ENCODE data around the gene NPEPPS.

NPEPPS gene

DNA sequence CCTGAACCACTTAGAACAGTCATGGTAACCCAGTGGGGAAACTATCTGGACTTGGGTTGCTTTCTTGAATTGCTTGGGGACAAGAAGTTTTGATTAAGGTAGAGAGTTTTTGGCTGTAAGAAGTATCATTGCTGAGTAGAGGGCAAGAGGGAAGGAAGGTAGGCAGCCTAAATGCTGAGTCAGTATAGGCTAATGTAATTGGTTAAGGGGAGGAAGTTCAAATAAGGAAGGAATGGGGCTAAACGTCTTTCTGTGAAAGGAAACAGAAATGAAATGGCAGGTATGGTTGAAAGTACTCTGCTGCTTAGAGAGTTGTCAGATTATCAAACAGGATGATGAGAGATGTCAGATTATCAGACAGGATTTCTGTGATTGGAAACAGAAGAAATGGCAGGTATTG, 139.2 kb downstream of the NPEPPS start:
- DNase-seq: no peak

Measured in NCI-H446 treated with DMSO at 0.1 percent for 48 hours (cell line).